IPS-18c (cell line): ENCODE results near the gene NHS.

Experiments
- H3K4me3 ChIP-seq: 2 replicates; pipeline ENCODE4 v1.7.0; 2013; ENCODE audit warnings: low read depth, mild to moderate bottlenecking, low read length, moderate library complexity; ENCODE audit not compliant: insufficient read depth
- H3K9me3 ChIP-seq: one replicate; pipeline ENCODE4 v1.6.1; 2013; ENCODE audit warnings: mild to moderate bottlenecking, low read length, moderate library complexity; ENCODE audit not compliant: control insufficient read depth, insufficient read depth

Gene NHS

GRCh38 chrX:17680732-17681413 lies 305.9 kb downstream of the NHS start:
- H3K9me3 ChIP-seq: no peaks in the 10 kb centered on the region
- H3K4me3 ChIP-seq: no peak overlapping the region

GRCh38 chrX:17682259-17682658 lies 307.3 kb downstream of the NHS start:
- Histone ChIP-seq H3K4me3 (no peak overlapping the region), H3K9me3 (no peaks in the 10 kb centered on the region)

DNA sequence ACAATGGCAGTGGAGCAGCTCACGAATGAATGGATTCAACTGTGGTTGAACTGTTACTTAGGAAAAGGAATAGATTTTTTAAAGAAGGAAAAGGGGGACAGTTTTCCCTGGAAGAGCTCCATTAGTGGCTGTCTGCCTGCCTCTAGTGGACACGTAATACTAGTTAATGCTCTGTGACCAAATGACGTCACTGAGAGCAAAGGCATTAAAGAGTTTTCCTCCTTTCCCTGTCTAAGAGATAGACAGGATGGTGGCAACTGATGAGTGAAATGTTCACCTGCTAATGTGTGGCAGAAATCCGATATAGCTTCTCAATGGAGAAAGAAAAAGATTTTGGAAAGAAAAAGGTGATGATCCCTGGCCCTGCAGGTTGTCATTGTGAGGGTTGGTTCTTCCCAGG lies 310.0 kb downstream of the NHS start:
- no peaks in the 10 kb centered on the region for H3K9me3 ChIP-seq
- no peak overlapping the region for H3K4me3 ChIP-seq

- H3K4me3 ChIP-seq: no peak overlapping the region
- H3K9me3 ChIP-seq: no peaks in the 10 kb centered on the region
Measured at GRCh38 chrX:17687648-17688047, 312.6 kb downstream of the NHS start.

GRCh38 chrX:17689971-17690409 lies 315.0 kb downstream of the NHS start:
- H3K4me3 ChIP-seq: no peak overlapping the region
- no peaks in the 10 kb centered on the region for H3K9me3 ChIP-seq

- no peaks in the 10 kb centered on the region for H3K9me3 ChIP-seq
Measured at GRCh38 chrX:17692709-17693346, 317.8 kb downstream of the NHS start.

DNA sequence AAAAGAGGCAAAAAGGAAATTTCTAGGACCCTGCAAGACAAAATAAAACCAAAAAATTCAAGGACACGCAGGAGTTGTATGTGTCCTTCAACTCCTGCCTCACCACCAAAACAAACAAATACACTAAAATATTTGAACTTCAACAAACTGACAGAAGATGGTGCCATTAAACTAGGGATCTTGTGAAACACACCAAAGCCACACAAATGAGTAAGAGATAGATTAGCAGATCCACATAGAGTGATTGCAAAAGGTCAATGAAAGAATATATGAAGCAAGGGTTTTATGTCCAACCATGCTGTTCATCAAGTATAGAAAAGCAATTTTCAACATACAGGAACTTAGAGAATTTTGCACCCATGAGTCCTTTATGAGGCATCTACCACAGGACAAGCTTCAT lies 322.2 kb downstream of the NHS start:
- Histone ChIP-seq H3K9me3 (no peaks in the 10 kb centered on the region), H3K4me3 (no peak overlapping the region)

More at GRCh38 chrX:17692709-17693346, 317.8 kb downstream of the NHS start:
- no peak overlapping the region for H3K4me3 ChIP-seq

DNA sequence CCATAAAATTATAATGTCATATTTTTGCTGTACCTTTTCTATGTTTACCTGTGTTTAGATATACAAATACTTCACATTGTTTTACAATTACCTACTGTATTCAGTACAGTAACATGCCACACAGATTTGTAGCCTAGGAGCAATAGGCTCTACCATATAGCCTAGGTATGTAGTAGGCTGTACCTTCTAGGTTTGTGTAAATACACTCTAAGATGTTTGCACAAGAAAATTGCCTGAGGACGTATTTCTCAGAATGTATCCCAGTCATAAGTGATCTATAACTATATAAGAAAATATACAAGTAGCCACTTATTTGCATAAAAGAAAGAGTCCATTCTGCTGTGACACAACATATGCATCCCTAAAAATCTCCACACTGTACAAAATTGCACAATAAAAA lies 326.0 kb downstream of the NHS start:
- H3K9me3 ChIP-seq: no peaks in the 10 kb centered on the region

GRCh38 chrX:17703201-17703600 lies 328.2 kb downstream of the NHS start:
- H3K4me3 ChIP-seq: no peak overlapping the region
- H3K9me3 ChIP-seq: no peaks in the 10 kb centered on the region

More for the DNA sequence above, 326.0 kb downstream of the NHS start:
- no peak overlapping the region for H3K4me3 ChIP-seq

- H3K9me3 ChIP-seq: no peaks in the 10 kb centered on the region
Measured at GRCh38 chrX:17705211-17705610, 330.2 kb downstream of the NHS start.

GRCh38 chrX:17706676-17707075 lies 331.7 kb downstream of the NHS start:
- H3K9me3 ChIP-seq: no peaks in the 10 kb centered on the region
- H3K4me3 ChIP-seq: no peak overlapping the region

More at GRCh38 chrX:17705211-17705610, 330.2 kb downstream of the NHS start:
- H3K4me3 ChIP-seq: no peak overlapping the region

DNA sequence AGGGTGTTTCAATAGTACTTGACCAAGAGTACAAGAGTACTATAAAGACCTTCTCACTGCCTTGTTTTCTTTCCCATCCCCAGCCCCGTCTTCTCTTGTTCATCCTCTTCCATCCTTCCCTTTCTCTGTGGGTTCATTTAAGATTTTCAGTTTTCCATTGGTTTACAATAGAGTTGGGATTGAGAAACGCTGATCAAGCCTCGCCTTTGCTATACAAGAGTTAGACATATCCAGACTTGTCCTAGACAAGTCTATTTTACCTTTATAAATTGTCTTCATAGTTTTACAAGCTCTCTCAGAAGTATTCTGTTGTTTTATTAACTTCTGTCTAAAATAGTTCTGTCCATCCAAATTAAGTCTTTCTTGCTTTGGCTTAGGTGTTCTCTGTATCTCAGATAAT lies 332.7 kb downstream of the NHS start:
- no peak overlapping the region for H3K4me3 ChIP-seq

GRCh38 chrX:17710871-17711301 lies 335.9 kb downstream of the NHS start:
- Histone ChIP-seq H3K4me3 (no peak overlapping the region), H3K9me3 (no peaks in the 10 kb centered on the region)

More for the DNA sequence above, 332.7 kb downstream of the NHS start:
- no peaks in the 10 kb centered on the region for H3K9me3 ChIP-seq

- no peak overlapping the region for H3K4me3 ChIP-seq
Measured at GRCh38 chrX:17713288-17713687, 338.3 kb downstream of the NHS start.

DNA sequence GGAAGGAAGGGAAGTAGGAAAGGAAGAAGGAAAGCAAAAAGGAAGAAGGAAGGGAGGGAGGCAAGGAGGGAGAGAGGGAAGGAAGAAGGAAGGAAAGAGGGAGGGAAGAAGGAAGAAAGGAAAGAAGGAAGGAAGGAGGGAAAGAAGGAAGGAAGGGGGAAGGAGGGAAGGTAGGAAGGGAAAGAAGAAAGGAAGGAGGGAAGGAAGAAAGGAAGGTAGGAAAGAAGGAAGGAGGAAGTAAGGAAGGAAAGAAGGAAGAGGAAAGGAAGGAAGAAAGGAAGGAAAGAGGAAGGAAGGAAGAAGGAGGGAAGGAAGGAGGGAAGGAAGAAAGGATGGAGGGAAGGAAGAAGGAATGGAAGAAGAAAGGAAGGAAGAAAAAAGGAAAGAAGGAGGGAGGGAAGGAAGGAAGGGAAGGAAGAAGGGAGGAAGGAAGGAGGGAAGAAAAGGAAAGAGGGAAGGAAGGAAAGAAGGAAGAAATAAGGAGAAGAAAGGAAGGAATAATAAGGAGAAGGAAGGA lies 343.7 kb downstream of the NHS start:
- Histone ChIP-seq H3K9me3 (no peaks in the 10 kb centered on the region), H3K4me3 (no peak overlapping the region)

More at GRCh38 chrX:17713288-17713687, 338.3 kb downstream of the NHS start:
- no peaks in the 10 kb centered on the region for H3K9me3 ChIP-seq

DNA sequence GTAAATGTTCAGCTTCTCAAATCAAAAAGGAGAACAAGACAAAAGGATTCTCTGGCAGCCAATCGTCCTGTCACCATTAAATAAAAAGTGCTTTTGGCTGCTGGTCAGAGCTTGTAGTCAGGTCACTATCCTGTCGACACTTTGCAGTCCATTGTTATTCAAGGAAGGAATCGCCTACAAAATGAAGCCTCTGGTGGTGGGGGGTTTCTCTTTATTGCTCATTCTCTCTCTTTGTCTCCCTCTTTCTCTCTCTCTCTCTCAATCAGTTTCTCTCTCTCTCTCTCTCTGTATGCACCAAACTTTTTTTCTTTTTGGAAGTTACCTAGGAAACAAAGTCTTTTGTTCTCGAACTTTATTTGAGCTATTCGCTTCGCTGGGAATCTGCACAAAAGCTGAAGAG lies 344.7 kb downstream of the NHS start:
- no peak overlapping the region for H3K4me3 ChIP-seq

DNA sequence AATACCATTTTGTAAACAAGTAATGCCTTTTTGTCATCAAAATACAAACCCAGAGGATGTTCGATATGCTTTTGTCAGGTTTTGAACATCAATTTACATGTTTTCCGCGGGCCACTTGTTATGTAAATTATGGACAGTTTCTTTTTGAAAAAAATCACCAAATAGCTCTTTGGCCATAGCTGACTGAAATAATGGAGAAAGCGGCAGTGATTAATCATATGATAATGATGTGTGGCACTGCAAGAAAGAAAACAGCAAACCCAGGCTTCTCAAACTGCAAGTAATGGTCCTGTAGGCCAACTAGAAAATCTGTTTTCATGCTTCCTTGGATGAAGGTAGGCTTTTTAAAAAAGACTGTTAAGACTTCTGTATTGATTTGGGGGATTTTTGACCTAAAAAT lies 346.7 kb downstream of the NHS start:
- Histone ChIP-seq H3K4me3 (no peak overlapping the region), H3K9me3 (no peaks in the 10 kb centered on the region)

More for the DNA sequence above, 344.7 kb downstream of the NHS start:
- no peaks in the 10 kb centered on the region for H3K9me3 ChIP-seq

DNA sequence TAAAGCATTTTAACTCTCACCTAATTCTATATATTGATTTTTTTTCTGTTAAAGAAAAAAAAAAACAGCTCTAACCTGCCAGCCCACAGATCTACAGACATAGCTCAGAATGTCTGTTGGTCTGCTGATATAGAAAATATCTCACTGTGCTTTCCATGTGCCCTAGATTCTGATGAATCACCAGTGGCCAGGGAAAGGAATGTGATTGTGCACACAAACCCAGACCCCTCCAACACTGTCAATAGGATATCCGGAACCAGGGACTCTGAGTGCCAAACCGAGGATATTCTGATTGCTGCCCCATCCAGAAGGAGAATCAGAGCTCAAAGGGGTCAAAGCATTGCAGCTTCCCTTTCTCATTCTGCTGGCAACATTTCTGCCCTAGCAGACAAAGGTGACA lies 350.2 kb downstream of the NHS start:
- H3K9me3 ChIP-seq: no peaks in the 10 kb centered on the region
- no peak overlapping the region for H3K4me3 ChIP-seq
